ENCODE data around the gene CCND3. TPM values are rescaled to one million over a fixed set of nuclear protein-coding genes. Genes with fewer than 3 reads are reported as not detected.

Gene CCND3
- total RNA-seq, 4 donors from 2014 or later = 38.1 to 142 (median 46.5) TPM

Small RNAs within 50 kb of the gene (small RNA-seq; reads per million reads assigned to genes)
- gene RF00019 = 0 reads per million in 4 donors

Other genes with a start within 250 kb of the CCND3 start
- 10 to 100 TPM in 3 of 4 donors, 1 to 10 TPM in 1; 7.0 to 17.5 (median 13.4) TPM for gene TFEB, start 206.2 kb downstream of the CCND3 start, total RNA-seq
- under 1 TPM in 1 of 4 donors, not detected in 3; 0.95 TPM for gene PGC, start 194.4 kb downstream of the CCND3 start, total RNA-seq
- 1 to 10 TPM in 2 of 4 donors, under 1 TPM in 2; 0.31 to 5.5 (median 1.5) TPM for gene FRS3, start 161.9 kb downstream of the CCND3 start, total RNA-seq
- gene PRICKLE4, start 161.0 kb downstream of the CCND3 start, total RNA-seq = 10 to 100 TPM in 3 of 4 donors, 1 to 10 TPM in 1; 5.1 to 11.4 (median 10.8) TPM
- gene TOMM6, start 154.1 kb downstream of the CCND3 start, total RNA-seq = 100 to 1,000 TPM; 116 to 182 (median 150) TPM
- 1 to 10 TPM; 1.4 to 2.7 (median 1.8) TPM for gene USP49, start 46.4 kb downstream of the CCND3 start, total RNA-seq
- 10 to 100 TPM in 3 of 4 donors, 1 to 10 TPM in 1; 6.9 to 18.7 (median 15.0) TPM for gene MED20, start 20.7 kb downstream of the CCND3 start, total RNA-seq
- gene BYSL, start 20.3 kb downstream of the CCND3 start, total RNA-seq = 10 to 100 TPM in 3 of 4 donors, 1 to 10 TPM in 1; 6.3 to 19.4 (median 13.0) TPM
- 10 to 100 TPM in 3 of 4 donors, 1 to 10 TPM in 1; 6.0 to 33.2 (median 10.8) TPM for gene TAF8, start 108.7 kb upstream of the CCND3 start, total RNA-seq
- 100 to 1,000 TPM in 3 of 4 donors, 10 to 100 TPM in 1; 87.8 to 254 (median 142) TPM for gene C6orf132, start 200.8 kb upstream of the CCND3 start, total RNA-seq
- not detected for gene GUCA1A, start 231.6 kb upstream of the CCND3 start, total RNA-seq

Data from esophagus squamous epithelium (tissue), 4 donors.